Lung microvascular endothelial cell (primary cell): Measurements from ENCODE around the gene NTN5. TPM values are rescaled to one million over a fixed set of nuclear protein-coding genes. Genes with fewer than 3 reads are reported as not detected.
"Not testable (repeated sequence)": the region's sequence is repeated elsewhere in the genome, so short reads cannot be mapped to it uniquely, and the experiment has no call there.

Source experiments
- DNase-seq, 2 donors: peaks; one replicate each; pipeline versions ENCODE4 v3.0.0 to v3.0.0-alpha.2; 2010; ENCODE audit warnings: low read depth in 2 of 2
- total RNA-seq: library from RNA; depleted of rRNA; stranded (reverse); fragments of >200 nt; gene quantifications from 2 replicates; pipeline ENCODE4 v1.2.1, GENCODE V29; 2014

NTN5 gene
- total RNA-seq, 1 donor from 2014 or later = not detected

- no peak for DNase-seq
Observed at GRCh38 chr19:48669903-48670668, 2.7 kb downstream of the NTN5 start.

DNA sequence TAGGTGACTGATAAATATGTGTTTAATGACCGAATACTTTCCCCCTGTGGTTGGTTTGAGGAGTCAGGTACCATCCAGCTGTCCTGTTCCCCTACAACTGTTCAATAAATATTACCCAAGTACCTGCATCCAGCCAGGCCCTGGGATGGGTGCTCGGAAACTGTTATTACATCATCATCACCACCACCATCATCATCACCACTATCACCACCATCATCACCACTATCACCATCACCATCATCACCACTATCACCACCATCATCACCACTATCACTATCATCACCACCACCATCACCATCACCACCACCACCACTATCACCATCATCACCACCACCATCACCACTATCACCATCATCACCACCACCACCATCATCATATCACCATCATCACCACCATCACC is 4.1 kb downstream of the NTN5 start:
- no peak for DNase-seq

GRCh38 chr19:48668332-48668731 is 4.5 kb downstream of the NTN5 start:
- no peak for DNase-seq

DNA sequence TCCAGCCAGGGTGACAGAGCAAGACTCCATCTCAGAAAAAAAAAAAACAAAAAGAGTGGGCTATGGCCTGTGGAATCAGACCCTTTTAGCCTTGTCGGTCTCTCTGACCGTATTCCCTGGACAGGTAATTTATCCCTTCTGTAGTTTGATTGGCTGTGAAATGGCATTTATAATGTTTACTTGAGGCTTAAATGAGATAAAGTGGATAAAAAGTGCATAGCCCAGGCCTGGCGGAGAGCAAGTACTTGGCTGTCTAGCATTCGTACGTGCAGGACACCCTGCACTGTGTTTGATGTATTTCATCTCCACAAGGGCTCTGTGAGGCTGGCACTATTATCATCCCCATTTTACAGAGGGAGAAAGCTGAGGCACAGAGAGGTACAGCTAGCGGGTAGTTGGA is 7.0 kb downstream of the NTN5 start:
- no peak for DNase-seq

DNA sequence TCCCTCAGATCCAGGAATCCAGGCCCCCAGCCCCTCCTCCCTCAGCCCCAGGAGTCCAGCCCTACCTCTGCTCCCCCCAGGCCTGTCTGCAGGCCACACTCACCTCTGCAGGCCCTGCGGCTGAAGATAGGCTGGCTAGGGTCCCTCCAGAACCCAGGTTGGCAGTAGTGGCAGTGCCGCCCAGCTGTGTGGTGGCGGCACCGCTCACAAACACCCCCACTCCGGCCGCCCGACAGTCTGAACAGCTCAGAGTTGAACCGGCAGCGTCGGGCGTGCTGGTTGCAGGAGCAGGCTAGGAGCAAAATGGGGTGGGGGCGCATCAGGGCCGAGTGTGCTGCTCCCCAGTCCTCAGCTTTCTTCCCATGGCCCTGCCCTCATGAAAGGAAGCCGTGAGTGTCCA is 8.3 kb downstream of the NTN5 start:
- no peak for DNase-seq

GRCh38 chr19:48663667-48664066 is 9.2 kb downstream of the NTN5 start:
- no peak for DNase-seq

DNA sequence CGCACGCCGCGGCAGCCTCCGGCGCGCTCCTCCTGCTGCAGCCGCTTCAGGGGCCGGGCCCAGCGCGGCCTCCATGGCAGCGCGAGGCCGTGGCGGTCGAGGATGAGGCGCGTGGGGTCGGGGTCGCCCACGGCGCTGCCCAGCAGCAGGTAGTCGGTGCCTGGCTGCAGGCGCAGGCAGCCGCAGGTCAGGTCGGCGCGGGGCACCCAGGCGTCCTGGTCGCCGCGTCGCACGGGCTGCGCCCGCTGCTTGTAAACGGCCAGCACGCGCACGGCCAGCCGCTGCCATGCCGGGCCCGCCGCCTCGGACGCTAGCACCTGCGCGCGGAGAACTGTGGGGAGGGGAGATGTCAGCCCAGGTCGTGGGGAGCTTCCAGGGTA is 11.1 kb downstream of the NTN5 start:
- no peak for DNase-seq

- DNase-seq = peak; percentile 89 to 94
Observed at GRCh38 chr19:48660852-48661710, 11.7 kb downstream of the NTN5 start.

DNA sequence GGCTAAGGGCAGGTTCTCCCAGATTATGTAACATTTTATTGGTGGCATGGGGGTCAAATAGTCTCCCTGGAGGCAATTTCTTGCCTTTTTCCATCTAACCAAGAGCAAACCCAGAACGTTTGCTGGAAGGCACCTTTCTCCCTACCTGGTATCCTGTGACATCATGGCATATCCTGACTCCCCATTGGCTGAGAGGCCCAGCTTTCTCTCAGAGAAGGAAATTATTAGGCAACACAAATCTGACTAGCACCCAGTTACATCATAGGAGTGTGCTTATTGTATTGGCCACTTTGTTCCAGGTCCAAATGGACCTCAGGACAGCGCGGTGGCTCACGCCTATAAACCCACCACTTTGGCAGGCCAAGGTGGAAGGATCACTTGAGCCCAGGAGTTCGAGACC is 13.0 kb downstream of the NTN5 start:
- no peak for DNase-seq

- no peak for DNase-seq
Observed at GRCh38 chr19:48658483-48658882, 14.3 kb downstream of the NTN5 start.

- DNase-seq = not testable (repeated sequence)
Observed at GRCh38 chr19:48657828-48658227, 15.0 kb downstream of the NTN5 start.

DNA sequence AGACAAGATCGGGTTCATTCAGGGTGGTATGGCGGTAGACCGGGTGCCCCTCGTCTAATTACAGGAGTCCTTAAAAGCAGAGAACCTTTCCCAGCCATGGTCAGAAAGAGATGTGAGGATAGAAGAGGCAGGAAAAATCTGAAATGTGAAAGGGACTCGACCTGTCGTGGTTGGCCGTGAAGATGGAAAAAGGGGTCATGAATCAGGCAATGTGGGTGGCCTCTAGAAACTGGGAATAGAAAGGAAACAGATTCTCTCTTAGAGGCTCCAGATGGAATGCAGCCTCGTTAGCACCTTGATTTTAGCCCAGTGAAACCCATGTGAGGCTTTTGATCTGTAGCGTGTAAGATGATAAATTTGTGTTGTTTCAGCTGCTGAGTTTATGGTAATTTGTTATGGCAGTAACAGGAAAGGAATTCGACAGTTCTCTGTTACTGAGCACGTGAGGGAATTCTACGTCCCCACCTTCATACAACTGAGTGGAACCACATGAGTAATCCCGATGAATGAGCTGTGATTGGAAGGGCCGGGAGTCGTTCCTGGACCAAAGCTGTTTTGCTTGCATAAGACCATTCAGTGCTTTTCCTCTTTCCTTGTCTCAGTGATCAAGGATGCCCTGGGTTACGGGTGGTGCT is 15.9 kb downstream of the NTN5 start:
- peak; percentile 59 to 71 for DNase-seq

GRCh38 chr19:48654299-48655059 is 18.3 kb downstream of the NTN5 start:
- DNase-seq = no peak

- no peak for DNase-seq
Observed at GRCh38 chr19:48651683-48652048, 21.2 kb downstream of the NTN5 start.

GRCh38 chr19:48650974-48651682 is 21.7 kb downstream of the NTN5 start:
- no peak for DNase-seq

GRCh38 chr19:48648134-48648533 is 24.7 kb downstream of the NTN5 start:
- no peak for DNase-seq

- DNase-seq = no peak
Observed at GRCh38 chr19:48646722-48647216, 26.0 kb downstream of the NTN5 start.

- peak; percentile 79 to 89 for DNase-seq
Observed at GRCh38 chr19:48646001-48646721, 26.7 kb downstream of the NTN5 start, which contains the start of gene CA11. TSS of gene CA11 (minus strand) at chr19:48646187. CDS start at chr19:48645632, 555 bp downstream.

GRCh38 chr19:48645620-48646000 is 27.2 kb downstream of the NTN5 start:
- DNase-seq = no peak
